NCI-H345 treated with DMSO at 0.1 percent for 48 hours (cell line): ENCODE results near the gene DNAAF5.
A peak's percentile ranks its signal among the peaks of the same experiment; 100 is the strongest.
"Not testable (repeated sequence)": the region's sequence is repeated elsewhere in the genome, so short reads cannot be mapped to it uniquely, and the experiment has no call there.

ENCODE experiments used
- DNase-seq: peaks from one replicate; lab custom pipeline; 2025; ENCODE audit not compliant: unreplicated experiment; lab: John Stamatoyannopoulos, UW

Gene DNAAF5

GRCh38 chr7:802500-803242 is 76.2 kb downstream of the DNAAF5 start:
- DNase-seq: no peak

DNA sequence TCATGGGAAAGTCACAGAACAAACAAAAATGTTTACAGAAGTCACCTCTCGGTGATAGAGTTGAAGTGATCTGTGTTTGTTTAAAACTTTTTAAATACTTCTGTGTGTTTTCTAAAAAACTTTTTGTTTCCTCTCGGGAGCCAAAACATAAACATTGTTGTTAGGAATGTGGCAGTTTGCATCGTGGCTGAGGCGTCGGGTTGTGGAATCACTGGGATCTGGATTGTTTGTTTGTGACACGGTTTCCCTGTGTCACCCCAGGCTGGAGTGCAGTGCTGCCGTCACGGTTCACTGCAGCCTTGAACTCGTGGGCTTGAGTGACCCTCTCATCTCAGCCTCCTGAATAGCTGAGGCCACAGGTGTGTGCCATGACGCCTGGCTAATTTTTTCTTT is 76.7 kb downstream of the DNAAF5 start:
- DNase-seq: no peak

- DNase-seq: not testable (repeated sequence)
These were observed 77.3 kb downstream of the DNAAF5 start for GRCh38 chr7:803796-804195.

- DNase-seq: no peak
These were observed 78.8 kb downstream of the DNAAF5 start for GRCh38 chr7:805261-805660.

DNA sequence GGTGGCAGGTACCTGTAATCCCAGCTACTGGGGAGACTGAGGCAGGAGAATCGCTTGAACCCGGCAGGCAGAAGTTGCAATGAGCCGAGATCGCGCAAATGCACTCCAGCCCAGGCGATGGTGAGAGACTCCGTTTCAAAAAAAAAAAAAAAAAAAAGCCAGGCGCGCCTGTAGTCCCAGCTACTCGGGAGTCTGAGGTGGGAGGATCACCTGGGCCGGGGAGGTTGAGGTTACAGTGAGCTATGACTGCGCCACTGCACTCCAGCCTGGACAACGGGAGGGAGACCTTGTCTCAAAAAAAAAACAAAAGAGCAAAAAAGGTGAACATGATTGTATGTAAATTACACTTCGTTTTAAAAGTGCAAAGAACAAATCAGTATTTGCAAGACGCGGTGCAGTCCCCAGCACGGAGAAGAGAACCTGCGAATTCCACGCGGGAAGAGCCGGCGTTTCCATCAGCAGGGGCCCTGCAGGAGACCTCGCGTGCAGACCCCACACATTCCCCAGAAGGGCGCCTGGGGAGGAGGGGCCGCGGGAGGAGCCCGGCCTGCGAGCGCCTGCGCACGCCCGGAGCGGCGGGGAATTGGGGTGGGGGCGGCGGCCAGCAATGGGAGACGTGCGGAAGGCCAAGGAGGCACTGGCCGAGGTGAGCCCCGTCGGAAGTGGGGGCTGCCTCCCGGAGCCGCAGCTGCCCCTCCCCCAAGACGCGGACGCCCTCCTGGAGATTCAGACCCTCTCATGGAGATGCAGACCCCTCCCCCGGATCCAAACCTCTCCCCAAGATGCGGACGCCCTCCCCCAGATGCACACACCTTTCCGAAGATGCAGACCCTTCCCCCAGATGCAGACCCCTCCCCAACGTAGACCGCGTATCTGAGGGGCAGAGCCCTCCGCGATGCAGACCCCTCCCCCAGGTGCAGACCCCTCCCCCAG is 89.1 kb downstream of the DNAAF5 start:
- peak; percentile 69 for DNase-seq

DNA sequence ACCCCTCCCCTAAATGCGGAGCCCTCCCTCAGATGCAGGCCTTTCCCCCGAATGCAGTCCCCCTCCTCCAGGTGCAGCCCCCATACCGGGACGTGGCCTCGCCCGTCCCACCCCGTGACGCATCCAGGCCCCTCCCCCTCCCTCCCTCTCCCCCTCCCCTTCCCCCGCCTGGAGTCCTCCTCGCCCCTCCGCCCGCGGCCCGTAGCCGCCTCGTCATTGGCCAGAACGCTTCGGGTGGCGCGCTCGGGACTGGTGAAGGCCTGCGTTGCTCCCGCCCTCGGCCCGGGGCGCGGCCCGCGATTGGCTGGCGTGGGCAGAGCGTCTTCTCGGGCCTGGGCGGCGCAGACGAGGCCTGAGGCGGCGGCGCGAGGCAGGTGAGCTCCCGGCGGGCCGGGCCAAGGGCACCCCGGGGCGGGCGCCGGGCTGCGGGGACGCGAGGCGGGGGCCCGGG is 89.8 kb downstream of the DNAAF5 start:
- DNase-seq: peak; percentile 85

DNA sequence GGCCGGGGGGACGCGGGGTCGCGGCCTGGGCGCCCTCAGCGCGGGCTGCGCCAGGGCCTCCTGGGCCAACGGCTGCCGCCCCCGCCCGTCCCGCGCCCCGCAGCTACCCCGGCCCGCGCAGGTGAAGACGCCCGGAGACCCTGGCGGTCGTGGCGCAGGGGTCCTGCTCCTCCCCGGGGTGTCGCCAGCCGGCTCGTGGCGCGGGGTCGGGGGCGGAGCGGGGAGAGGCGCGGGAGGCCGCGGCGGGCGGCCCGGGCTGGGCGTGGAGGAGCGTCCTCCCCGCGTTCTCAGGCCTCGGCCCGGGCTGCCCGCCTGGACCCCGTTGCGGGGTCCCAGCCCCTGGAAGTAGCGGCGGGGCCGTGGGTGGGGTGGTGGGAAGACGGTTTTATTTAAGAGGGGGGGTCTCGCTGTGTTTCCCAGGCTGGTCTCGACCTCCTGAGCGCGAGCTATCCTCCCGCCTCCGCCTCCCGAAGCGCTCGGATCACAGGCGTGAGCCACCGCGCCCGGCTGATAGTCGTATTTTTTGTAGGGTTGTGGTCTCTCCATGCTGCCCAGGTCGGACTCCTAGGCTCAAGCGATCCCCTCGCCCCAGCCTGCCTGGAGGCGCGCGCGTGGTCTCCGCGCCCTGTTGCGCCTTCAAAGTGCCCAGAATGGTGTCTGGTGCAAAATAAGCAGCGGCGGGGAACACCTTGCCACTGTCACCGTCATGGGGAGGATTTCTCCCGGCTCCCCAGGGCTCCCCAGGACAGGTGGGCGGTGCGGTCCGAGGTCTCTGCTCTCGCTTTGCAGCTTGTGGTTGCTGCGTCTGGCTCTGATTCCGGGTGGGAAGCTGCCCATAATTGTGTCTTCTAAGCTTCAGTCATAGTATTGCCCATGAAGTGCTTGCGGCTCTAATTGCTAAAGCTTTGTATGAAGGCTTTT is 90.5 kb downstream of the DNAAF5 start:
- DNase-seq: peak; percentile 5

- DNase-seq: no peak
These were observed 91.7 kb downstream of the DNAAF5 start for GRCh38 chr7:818031-818699.

- DNase-seq: no peak
These were observed 93.8 kb downstream of the DNAAF5 start for GRCh38 chr7:820341-820740.

DNA sequence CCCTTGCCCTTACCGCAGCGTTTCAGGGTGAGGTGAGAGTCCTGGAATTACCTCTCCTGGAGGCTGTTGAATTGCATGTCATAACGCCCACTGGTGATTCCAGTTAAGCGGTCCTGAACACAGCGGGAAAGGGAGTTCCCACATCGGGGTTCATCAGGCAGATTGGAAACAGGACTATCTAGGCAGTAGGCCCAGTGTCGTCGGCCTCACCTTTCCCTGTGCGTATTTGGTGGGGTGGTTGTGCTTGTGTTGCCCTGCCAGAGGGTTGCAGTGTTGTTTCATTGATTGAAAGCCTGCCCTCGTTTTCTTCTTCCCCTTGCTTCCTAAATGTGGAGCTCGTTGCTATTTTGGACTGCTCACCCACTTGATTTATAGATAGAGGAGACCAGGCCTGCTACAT is 95.2 kb downstream of the DNAAF5 start:
- no peak for DNase-seq

DNA sequence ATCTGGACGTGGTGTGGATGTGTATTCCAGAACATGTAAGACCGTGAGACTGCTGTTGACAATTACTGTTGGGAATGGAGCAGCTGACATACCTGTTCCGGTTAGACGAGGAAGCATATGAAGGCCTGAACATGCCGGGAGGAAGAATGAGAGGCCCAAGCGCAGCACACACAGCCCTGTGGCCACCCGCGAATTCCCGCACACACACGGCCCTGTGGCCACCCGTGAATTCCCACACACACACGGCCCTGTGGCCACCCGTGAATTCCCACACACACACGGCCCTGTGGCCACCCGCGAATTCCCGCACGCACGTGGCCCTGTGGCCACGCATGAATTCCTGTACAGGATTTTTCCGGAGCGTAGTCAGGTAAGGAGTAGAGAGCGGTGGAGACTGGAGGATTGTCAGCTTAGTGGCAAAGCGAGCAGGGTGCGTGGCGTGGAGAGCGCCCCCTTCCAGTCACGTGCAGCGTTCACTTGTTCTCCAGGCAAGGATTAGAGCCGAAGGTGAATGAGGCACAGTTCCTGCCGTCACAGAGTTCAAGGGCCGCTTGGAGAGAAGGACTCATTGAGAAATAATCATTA is 96.3 kb downstream of the DNAAF5 start:
- DNase-seq: no peak

- no peak for DNase-seq
These were observed 97.2 kb downstream of the DNAAF5 start for GRCh38 chr7:823649-824048.

GRCh38 chr7:824081-824480 is 97.6 kb downstream of the DNAAF5 start:
- DNase-seq: no peak

GRCh38 chr7:824664-825063 is 98.2 kb downstream of the DNAAF5 start:
- DNase-seq: no peak

DNA sequence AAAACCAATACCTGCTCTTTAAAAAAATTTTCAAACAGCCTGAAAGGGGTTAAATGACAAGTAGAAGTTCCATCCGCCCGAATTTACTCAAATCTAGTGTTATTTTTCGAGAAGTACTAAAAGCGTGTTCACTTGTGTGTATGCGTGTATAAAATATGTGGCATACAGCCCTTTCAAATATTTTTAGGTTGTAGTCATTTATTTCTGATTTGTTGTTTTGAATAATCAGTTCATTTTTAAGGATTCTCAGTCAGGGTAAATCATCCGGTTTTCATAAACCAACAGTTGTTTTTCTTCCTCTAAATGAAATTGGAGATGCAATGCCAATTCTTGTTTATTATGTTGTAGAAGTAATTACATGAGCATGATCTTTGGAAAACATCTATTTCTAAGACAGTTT is 98.9 kb downstream of the DNAAF5 start:
- no peak for DNase-seq

- no peak for DNase-seq
These were observed 99.9 kb downstream of the DNAAF5 start for GRCh38 chr7:826230-826917.

- DNase-seq: no peak
These were observed 102.5 kb downstream of the DNAAF5 start for GRCh38 chr7:828793-829561.

- no peak for DNase-seq
These were observed 103.6 kb downstream of the DNAAF5 start for GRCh38 chr7:830069-830468.
